ENCODE results near the gene ALB. TPM values are rescaled to one million over a fixed set of nuclear protein-coding genes. Genes with fewer than 3 reads are reported as not detected.
"Not testable (repeated sequence)": the region's sequence is repeated elsewhere in the genome, so short reads cannot be mapped to it uniquely, and the experiment has no call there.

The ALB gene
- 113 and 196 TPM in 2 replicates for total RNA-seq (ENCODE audit: low replicate concordance)
- long read RNA-seq, transcript ALB-201 (15 exons, 2,263 nt): major isoform, 1,073 of 1,192 reads
- long read RNA-seq, partial matches to known transcripts: 83 of 1,192 reads
- long read RNA-seq, other reads (novel, unspliced or antisense): 32 of 1,192 reads

DNA sequence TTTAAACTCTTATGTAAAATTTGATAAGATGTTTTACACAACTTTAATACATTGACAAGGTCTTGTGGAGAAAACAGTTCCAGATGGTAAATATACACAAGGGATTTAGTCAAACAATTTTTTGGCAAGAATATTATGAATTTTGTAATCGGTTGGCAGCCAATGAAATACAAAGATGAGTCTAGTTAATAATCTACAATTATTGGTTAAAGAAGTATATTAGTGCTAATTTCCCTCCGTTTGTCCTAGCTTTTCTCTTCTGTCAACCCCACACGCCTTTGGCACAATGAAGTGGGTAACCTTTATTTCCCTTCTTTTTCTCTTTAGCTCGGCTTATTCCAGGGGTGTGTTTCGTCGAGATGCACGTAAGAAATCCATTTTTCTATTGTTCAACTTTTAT is at the start of gene ALB:
Gene ALB (plus strand): TSS at position 246 of the 400 bp plus-strand sequence. CDS start 41 bp downstream, at position 287.
- Mint-ChIP-seq H3K27me3 (no peaks in the 10 kb centered on the region), H3K4me1 (ENCODE audit: unreplicated experiment) (no peaks in the 10 kb centered on the region), H3K9me3 (no peaks in the 10 kb centered on the region), H3K4me3 (no peak within 1 kb of the TSS), H3K36me3 (no peaks in the 10 kb centered on the region), H3K27ac (no peak within 1 kb of the TSS)
- no peak for TF ChIP-seq CTCF (conservative IDR thresholded peaks at IDR 0.05)
- no peak for DNase-seq (ENCODE audit: extremely low spot score, unreplicated experiment)

GRCh38 chr4:73357174-73357573 is 46.9 kb upstream of the ALB start:
- DNase-seq (ENCODE audit: extremely low spot score, unreplicated experiment); H3K4me3 Mint-ChIP-seq; H3K27ac Mint-ChIP-seq; H3K9me3 Mint-ChIP-seq; H3K36me3 Mint-ChIP-seq; H3K27me3 Mint-ChIP-seq; H3K4me1 Mint-ChIP-seq (ENCODE audit: unreplicated experiment): not testable (repeated sequence)

DNA sequence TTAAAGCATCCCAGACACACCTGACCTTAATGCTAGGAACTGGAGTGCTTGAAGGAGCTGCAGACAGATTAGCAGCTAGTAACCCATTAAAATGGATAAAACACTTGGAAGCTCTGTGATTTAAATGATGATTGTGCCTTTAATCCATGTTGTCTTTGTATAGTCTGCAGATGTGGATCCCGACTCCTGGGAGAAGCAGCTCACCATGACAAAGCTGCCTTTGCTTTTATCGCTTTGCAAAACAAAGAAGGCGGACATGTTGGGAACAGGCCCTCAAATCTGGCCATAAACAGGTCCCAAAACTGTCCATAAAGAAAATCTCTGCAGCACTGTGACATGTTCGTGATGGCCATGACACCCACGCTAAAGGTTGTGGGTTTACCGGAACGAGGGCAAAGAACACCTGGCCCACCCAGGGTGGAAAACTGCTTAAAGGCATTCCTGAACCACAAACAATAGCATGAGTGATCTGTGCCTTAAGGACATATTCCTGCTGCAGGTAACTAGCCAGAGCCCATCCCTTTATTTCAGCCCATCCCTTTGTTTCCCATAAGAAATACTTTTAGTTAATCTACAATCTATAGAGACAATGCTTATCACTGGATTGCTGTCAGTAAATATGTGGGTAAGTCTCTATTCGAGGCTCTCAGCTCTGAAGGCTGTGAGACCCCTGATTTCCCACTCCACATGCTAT is 34.4 kb upstream of the ALB start:
- not testable (repeated sequence) for H3K4me1 Mint-ChIP-seq (ENCODE audit: unreplicated experiment); H3K4me3 Mint-ChIP-seq; H3K36me3 Mint-ChIP-seq; DNase-seq (ENCODE audit: extremely low spot score, unreplicated experiment); H3K27me3 Mint-ChIP-seq; H3K9me3 Mint-ChIP-seq; H3K27ac Mint-ChIP-seq

- Mint-ChIP-seq H3K9me3 (peaks cover 4% of the 10 kb centered on the region), H3K4me1 (ENCODE audit: unreplicated experiment) (no peaks in the 10 kb centered on the region), H3K27me3 (no peaks in the 10 kb centered on the region), H3K27ac (no peak overlapping the region), H3K36me3 (no peaks in the 10 kb centered on the region), H3K4me3 (no peak overlapping the region)
- TF ChIP-seq CTCF (conservative IDR thresholded peaks at IDR 0.05): no peak
- no peak for DNase-seq (ENCODE audit: extremely low spot score, unreplicated experiment)
These were observed 28.8 kb upstream of the ALB start for GRCh38 chr4:73375328-73375741.

DNA sequence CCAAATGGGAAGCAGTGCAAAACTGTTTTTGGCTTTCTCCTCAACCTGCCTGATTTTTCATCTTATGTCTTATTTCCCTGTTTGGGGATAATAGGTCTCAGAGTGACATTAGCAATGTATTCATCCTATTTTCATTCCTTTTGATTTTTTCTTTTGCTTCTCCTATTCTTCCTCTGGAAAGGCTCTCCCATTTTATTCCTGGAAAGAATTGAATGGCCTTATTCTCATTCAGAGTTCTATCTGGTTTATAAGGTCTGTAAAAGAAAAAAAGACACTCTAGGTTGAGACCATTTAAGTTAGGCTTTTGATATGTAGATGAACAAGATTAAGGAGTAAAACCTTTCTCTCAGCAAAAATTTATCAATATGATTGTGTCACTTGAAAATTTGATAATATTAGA is 27.8 kb upstream of the ALB start:
- Mint-ChIP-seq H3K27ac (no peak overlapping the region), H3K27me3 (no peaks in the 10 kb centered on the region), H3K36me3 (no peaks in the 10 kb centered on the region), H3K4me3 (no peak overlapping the region), H3K4me1 (ENCODE audit: unreplicated experiment) (no peaks in the 10 kb centered on the region), H3K9me3 (no peaks in the 10 kb centered on the region)
- no peak for TF ChIP-seq CTCF (conservative IDR thresholded peaks at IDR 0.05)
- DNase-seq (ENCODE audit: extremely low spot score, unreplicated experiment): no peak

GRCh38 chr4:73376976-73377375 is 27.1 kb upstream of the ALB start:
- Mint-ChIP-seq H3K27ac (no peak overlapping the region), H3K27me3 (no peaks in the 10 kb centered on the region), H3K36me3 (no peaks in the 10 kb centered on the region), H3K4me3 (no peak overlapping the region), H3K4me1 (ENCODE audit: unreplicated experiment) (no peaks in the 10 kb centered on the region), H3K9me3 (no peaks in the 10 kb centered on the region)
- DNase-seq (ENCODE audit: extremely low spot score, unreplicated experiment): no peak
- no peak for TF ChIP-seq CTCF (conservative IDR thresholded peaks at IDR 0.05)

Measured in type B pancreatic cell (in vitro differentiated cells).